LoVo (cell line): ENCODE measurements around the gene HSPA8.
"Not testable (repeated sequence)": the region's sequence is repeated elsewhere in the genome, so short reads cannot be mapped to it uniquely, and the experiment has no call there.

ENCODE experiments used
- DNase-seq: peaks from one replicate; pipeline ENCODE4 v3.0.0-alpha.2; 2016; ENCODE audit warnings: low spot score

Gene HSPA8

GRCh38 chr11:123072332-123072761 lies 10.4 kb upstream of the HSPA8 start:
- DNase-seq = no peak

GRCh38 chr11:123069908-123070821 lies 8.2 kb upstream of the HSPA8 start:
- no peak for DNase-seq

- no peak for DNase-seq
Observed at GRCh38 chr11:123065621-123066020, 3.7 kb upstream of the HSPA8 start.

GRCh38 chr11:123063826-123064657 lies 2.1 kb upstream of the HSPA8 start:
- DNase-seq = no peak

- no peak for DNase-seq
Observed at GRCh38 chr11:123062892-123063825, 1.2 kb upstream of the HSPA8 start.

- DNase-seq = peak; percentile 99
Observed at GRCh38 chr11:123062158-123062891, 389 bp upstream of the HSPA8 start.

- no peak for DNase-seq
Observed at GRCh38 chr11:123060277-123061000, 1.5 kb downstream of the HSPA8 start.

GRCh38 chr11:123059041-123059920 lies 2.7 kb downstream of the HSPA8 start:
- DNase-seq = not testable (repeated sequence)

- no peak for DNase-seq
Observed at GRCh38 chr11:123057661-123058305, 4.2 kb downstream of the HSPA8 start.

- no peak for DNase-seq
Observed at GRCh38 chr11:123056835-123057491, 5.0 kb downstream of the HSPA8 start.

- DNase-seq = no peak
Observed at GRCh38 chr11:123055191-123055901, 6.6 kb downstream of the HSPA8 start.

GRCh38 chr11:123054301-123055065 lies 7.5 kb downstream of the HSPA8 start:
- peak; percentile 78 for DNase-seq

- DNase-seq = no peak
Observed at GRCh38 chr11:123052901-123053721, 8.8 kb downstream of the HSPA8 start.

- DNase-seq = no peak
Observed at GRCh38 chr11:123051634-123052033, 10.3 kb downstream of the HSPA8 start.

GRCh38 chr11:123051146-123051545 lies 10.8 kb downstream of the HSPA8 start:
- no peak for DNase-seq

GRCh38 chr11:123047947-123048293 lies 14.0 kb downstream of the HSPA8 start:
- no peak for DNase-seq
